ENCODE data around the gene TTC39A. TPM values are rescaled to one million over a fixed set of nuclear protein-coding genes. Genes with fewer than 3 reads are reported as not detected.

Gene TTC39A
- total RNA-seq, 4 donors from 2014 or later, result 0.26 to 2.5 (median 1.3) TPM

DNA sequence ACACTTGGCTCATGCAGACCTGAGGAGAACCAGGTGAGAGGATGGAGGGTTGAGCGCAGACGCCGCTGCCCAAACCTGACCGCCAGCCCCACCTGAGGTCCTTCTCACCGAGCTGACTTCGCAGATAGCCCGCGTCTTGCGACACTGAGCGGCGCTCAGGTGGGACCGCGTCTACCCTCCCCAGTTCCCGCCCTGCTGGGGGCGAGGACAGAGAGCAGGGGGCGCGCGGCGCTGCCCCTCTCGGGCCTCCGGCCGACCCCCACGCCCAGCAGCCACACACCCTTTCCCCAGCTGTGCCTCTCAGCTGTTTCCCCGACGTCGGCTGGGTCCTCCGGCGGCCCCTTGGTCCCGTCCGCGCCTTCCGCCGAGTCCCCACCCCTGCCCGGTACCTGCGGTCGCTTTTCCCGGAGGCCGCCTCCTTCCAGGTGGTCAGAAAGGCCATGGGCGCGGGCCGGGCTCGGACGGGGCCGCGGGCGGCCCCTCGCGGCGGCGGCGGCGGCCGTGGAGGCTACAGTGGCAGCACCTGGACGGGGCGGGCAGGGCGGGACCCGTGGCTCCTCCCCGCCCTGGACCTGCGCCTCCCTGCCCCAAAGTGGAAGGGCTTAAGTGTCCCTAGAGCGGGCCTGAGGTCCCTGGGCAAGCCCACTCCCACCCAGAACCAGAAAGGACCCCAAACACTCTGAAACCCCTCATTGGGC is 14.4 kb upstream of the TTC39A start:
- Histone ChIP-seq H3K4me1 (peaks cover 0 to 6% of the 10 kb centered on the region in 2 donors), H3K4me3 (no peak overlapping the region), H3K27me3 (peaks cover 0 to 4% of the 10 kb centered on the region in 2 donors), H3K9me3 (no peaks in the 10 kb centered on the region), H3K27ac (no peak overlapping the region), H3K36me3 (no peaks in the 10 kb centered on the region)
- intact Hi-C loops (cut with DNase I; ENCODE audit: low total_unique reads), result no loop called here
- no peak for TF ChIP-seq POLR2A (IDR thresholded peaks at IDR 0.05)
- DNase-seq, result no peak

- H3K4me3 ChIP-seq, result no peak overlapping the region
- no peaks in the 10 kb centered on the region for H3K9me3 ChIP-seq
- no peak for DNase-seq
- H3K36me3 ChIP-seq, result no peaks in the 10 kb centered on the region
- peaks cover 0 to 4% of the 10 kb centered on the region in 2 donors for H3K27me3 ChIP-seq
- intact Hi-C loops (cut with DNase I; ENCODE audit: low total_unique reads), result no loop called here
- TF ChIP-seq, protein P1, sequence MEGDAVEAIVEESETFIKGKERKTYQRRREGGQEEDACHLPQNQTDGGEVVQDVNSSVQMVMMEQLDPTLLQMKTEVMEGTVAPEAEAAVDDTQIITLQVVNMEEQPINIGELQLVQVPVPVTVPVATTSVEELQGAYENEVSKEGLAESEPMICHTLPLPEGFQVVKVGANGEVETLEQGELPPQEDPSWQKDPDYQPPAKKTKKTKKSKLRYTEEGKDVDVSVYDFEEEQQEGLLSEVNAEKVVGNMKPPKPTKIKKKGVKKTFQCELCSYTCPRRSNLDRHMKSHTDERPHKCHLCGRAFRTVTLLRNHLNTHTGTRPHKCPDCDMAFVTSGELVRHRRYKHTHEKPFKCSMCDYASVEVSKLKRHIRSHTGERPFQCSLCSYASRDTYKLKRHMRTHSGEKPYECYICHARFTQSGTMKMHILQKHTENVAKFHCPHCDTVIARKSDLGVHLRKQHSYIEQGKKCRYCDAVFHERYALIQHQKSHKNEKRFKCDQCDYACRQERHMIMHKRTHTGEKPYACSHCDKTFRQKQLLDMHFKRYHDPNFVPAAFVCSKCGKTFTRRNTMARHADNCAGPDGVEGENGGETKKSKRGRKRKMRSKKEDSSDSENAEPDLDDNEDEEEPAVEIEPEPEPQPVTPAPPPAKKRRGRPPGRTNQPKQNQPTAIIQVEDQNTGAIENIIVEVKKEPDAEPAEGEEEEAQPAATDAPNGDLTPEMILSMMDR (IDR thresholded peaks at IDR 0.05), result no peak
- no peak for TF ChIP-seq POLR2A (IDR thresholded peaks at IDR 0.05)
- no peak overlapping the region for H3K27ac ChIP-seq
- H3K4me1 ChIP-seq, result peaks cover 0 to 6% of the 10 kb centered on the region in 2 donors
These were observed 13.9 kb upstream of the TTC39A start for GRCh38 chr1:51344276-51344601.

DNA sequence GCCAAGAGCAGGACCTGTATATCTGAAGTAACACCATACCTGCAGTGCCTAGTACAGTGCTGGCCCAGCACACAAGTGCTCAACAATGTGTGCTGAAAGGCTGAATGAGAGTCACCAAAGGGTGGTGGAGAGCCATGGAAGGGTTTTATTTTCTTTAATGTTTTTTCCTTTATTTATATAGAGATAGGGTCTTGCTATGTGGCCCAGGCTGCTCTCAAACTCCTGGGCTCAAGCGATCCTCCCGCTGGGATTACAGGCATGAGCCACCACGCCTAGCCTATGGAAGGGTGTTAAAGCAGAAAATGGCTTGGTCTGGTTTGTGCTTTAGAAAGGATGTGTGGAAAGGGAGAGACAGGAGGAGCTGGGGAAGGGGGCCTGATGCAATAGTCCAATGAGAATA is 13.3 kb upstream of the TTC39A start:
- no peak overlapping the region for H3K4me3 ChIP-seq
- no peaks in the 10 kb centered on the region for H3K9me3 ChIP-seq
- DNase-seq, result no peak
- H3K27ac ChIP-seq, result no peak overlapping the region
- H3K36me3 ChIP-seq, result no peaks in the 10 kb centered on the region
- TF ChIP-seq POLR2A (IDR thresholded peaks at IDR 0.05), result no peak
- TF ChIP-seq, protein P1 (IDR thresholded peaks at IDR 0.05), result no peak
- H3K27me3 ChIP-seq, result peaks cover 0 to 4% of the 10 kb centered on the region in 2 donors
- peaks cover 0 to 6% of the 10 kb centered on the region in 2 donors for H3K4me1 ChIP-seq
- intact Hi-C loops (cut with DNase I; ENCODE audit: low total_unique reads), result no loop called here

DNA sequence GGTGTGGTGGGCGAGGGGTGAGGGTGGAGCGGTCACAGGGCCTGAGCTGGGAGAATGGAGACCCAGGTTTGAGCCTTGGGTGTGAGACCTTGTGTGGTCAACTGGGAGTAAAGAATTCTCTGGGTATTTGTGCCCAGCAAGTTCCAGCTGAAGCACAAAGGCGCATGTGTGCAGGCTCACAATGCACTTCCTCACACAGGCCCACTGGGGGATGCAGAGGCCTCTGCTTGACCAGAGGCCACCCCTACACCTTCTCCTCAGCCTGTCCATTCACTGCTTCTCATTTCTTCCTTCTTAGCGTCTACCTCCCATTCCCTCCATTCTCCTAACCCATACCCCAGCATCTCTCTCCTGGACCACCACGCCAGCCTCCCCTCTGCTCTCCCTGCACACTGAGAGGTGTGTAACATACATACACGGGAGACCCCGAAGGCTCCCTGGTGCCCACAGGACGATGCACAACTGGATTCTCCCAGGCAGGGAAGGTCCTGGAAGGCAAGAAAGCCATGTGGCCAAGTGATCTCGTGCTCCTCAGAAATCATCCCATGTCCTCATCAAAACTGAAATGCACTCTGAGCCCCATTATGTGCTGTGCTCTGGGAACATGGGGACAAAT is 12.3 kb upstream of the TTC39A start:
- Histone ChIP-seq H3K4me3 (no peak overlapping the region), H3K4me1 (peaks cover 0 to 6% of the 10 kb centered on the region in 2 donors), H3K27ac (no peak overlapping the region), H3K36me3 (no peaks in the 10 kb centered on the region), H3K9me3 (no peaks in the 10 kb centered on the region), H3K27me3 (peaks cover 0 to 4% of the 10 kb centered on the region in 2 donors)
- intact Hi-C loops (cut with DNase I; ENCODE audit: low total_unique reads), result no loop called here
- DNase-seq, result no peak
- TF ChIP-seq, protein P1 (IDR thresholded peaks at IDR 0.05), result no peak
- no peak for TF ChIP-seq POLR2A (IDR thresholded peaks at IDR 0.05)

GRCh38 chr1:51341876-51342496 is 11.6 kb upstream of the TTC39A start:
- TF ChIP-seq POLR2A (IDR thresholded peaks at IDR 0.05), result no peak
- TF ChIP-seq, protein P1 (IDR thresholded peaks at IDR 0.05), result no peak
- Histone ChIP-seq H3K4me1 (peaks cover 0 to 6% of the 10 kb centered on the region in 2 donors), H3K27me3 (peaks cover 0 to 4% of the 10 kb centered on the region in 2 donors), H3K27ac (no peak overlapping the region), H3K36me3 (no peaks in the 10 kb centered on the region), H3K9me3 (no peaks in the 10 kb centered on the region), H3K4me3 (no peak overlapping the region)
- intact Hi-C loops (cut with DNase I; ENCODE audit: low total_unique reads), result no loop called here
- no peak for DNase-seq

All from uterus (tissue), 4 donors.